HG03354 (cell line): ENCODE data around the gene TMEM245.
A peak's percentile ranks its signal among the peaks of the same experiment; 100 is the strongest.

Experiments used
- ATAC-seq: cut with Tn5 transposase; IDR thresholded peaks from one replicate; pipeline ENCODE4 v1.9.1; 2021; ENCODE audit warnings: mild to moderate bottlenecking; ENCODE audit not compliant: unreplicated experiment, poor library complexity, severe bottlenecking

TMEM245 gene

DNA sequence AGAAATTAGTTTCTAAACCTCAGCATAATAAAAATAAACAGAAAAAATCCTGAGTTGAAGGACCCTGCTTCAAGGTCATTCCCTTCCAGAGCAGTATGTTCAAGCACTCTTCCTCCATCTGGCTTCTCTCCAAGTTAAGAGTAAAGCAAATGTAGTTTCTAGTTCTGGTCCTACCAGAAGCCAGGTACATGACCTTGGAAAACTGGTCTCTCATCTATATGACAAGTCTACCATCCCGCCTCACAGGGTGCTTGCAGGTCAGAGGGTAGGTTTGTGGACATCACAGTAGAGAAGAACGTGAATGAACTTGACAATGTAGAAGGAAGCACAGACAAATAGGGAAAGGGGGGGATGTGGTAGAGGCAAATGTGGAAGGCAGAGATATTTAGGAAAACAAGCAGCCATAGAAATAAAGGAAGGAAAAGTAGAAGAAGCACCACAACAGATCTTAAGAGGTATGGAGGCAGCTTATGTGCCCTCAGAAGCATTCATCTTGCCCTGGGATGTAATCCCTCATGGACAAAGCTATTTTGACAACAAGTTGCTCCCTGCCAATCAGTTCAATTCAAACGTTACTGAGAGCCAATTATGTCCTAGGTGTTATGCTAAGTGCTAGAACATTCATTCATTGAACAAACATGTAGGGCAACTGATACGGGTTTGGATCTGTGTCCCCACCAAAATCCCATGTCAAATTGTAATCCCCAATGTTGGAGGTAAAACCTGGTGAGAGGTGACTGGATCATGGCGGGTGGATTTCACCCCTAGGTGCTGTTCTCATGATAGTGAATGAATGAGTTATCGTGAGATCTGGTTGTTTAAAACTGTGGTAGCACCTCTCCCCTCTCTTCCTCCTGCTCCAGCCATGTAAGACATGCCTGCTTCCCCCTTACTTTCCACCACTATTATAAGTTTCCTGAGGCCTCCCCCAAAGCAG lies 82.7 kb downstream of the TMEM245 start:
- ATAC-seq, result no peak

DNA sequence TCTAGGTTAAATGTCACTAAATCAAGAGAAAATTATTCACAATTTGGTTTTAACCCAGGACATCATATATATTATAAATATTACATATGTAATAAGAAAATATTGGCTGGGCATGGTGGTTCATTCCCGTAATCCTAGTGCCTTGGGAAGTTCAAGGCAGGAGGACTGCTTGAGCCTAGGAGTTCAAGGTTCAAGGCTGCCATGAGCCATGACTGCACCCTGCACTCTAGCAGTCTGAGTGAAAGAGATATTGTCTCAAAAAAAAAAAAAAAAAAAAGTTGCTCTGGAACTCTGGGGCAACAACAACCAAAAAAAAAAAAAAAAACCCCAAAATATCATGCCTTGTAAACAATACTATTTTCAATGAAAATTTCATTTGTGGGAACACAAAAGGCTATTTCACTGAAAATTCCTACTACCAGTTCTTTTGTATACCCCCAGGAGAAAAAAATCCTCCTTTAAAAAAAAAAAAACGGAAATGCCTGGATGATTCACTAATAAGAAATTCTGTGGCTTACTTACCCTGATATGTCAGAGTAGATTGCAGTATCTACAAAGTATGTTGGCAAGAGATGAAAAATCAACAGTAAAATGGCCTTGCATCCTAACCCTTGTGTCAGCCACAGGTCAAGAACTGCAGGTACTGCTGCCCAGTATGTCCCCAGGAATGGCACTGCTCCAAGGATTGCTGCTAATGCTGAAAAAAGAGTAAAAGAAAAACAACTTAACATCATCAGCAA lies 83.9 kb downstream of the TMEM245 start:
- ATAC-seq, result no peak

DNA sequence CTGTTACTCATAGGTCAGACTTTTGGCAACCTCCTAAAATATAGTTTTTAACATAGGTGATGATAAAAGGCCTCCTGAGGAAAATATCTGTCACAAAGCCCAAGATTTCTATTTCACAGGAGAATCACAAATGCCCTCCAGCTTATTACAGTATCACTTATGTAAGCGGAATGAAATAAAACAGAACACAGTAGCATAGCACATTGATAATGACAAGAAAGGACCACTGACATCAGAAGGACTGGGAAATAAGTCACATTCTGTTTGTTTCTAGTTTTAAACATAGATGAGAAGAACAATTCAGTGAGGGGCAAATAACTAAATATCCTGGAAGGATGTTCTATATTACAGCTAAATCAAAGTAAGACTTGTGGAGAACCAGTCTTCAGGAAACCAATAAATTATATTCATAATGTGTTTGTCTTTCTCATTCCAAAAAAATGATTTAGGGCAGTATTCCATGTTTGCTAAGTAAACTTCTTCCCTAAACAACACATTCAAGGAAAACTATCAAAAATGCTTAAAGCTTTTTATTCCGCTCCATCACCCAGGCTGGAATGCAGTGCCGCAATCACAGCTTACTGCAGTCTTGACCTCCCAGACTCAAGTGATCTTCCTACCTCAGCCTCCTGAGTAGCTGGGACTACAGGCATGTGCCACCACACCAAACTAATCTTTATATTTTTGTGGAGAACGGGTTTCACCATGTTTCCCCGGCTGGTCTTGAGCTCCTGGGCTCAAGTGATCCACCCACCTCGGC lies 85.6 kb downstream of the TMEM245 start:
- no peak for ATAC-seq

DNA sequence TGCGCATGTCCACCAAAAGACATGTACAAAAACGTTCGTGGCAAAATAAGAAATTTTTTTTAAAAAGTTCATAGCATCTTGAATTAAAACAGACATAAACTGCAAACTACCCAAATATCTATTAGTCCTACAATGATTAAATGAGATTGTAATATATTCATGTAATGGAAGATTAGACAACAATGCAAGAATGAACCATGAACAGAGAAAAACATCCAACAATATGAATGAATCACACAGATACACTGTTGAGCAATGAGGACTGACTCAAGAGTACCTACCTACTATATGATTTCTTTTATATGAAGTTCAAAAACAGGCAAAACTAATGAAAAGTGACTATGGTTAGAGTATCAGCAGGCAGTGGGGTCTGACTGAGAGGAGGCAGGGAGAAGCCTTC lies 88.5 kb downstream of the TMEM245 start:
- no peak for ATAC-seq

DNA sequence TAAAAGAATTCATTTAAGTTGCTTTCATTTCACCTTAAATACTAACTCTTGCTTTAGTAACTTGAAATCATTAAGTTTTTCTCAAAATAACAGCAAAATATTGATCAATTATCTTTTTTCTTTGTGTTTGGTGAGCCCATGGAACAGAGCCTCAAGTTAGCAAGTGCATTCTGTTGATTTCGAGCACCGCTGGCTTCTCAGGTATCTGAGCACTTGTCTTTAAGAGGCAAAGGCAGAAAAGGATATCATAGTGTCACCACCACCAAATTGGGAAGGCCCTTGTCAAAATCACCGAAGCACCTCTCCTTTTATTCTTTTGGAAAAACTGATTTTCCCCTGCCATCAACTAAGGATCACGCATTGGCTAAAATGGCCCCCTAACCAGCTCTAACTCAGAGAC lies 89.3 kb downstream of the TMEM245 start:
- ATAC-seq, result no peak

DNA sequence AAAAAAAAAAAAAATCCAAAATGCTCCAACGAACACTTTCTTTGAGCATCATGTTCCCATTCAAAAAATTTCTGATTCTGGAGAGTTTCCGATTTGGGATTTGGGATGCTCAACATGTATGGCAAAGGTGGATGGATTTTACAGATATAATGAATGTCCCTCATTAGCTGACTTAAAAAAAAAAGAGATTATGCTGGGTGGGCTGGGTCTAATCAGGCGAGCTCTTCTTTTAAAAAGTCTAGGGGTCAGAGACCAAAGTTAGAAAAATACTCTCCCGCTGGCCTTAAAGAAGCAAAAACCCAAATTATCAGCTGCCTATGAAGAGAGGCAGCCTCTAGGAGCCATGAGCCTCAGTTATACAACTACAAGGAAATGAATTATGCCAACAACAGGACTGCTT lies 91.3 kb downstream of the TMEM245 start:
- no peak for ATAC-seq

DNA sequence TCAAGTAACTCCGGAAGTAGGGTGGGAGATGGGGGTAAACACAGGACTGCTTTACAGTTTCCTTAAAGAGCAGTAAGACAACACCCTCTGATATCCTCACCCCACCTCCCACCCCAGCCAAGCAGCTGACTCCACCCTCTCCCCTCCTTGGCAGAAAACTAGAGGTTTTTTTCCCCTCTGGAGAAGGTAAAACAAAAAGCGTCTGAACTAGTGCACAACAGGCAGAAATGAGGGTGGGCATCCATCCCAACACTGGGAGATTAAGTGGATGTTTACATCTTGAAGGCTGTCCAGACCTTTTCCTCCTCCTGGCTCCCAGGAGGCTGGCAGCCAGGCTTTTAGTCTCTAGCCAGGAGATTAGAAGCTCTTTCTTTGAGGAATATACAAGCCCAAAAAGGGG lies 92.6 kb downstream of the TMEM245 start:
- no peak for ATAC-seq

DNA sequence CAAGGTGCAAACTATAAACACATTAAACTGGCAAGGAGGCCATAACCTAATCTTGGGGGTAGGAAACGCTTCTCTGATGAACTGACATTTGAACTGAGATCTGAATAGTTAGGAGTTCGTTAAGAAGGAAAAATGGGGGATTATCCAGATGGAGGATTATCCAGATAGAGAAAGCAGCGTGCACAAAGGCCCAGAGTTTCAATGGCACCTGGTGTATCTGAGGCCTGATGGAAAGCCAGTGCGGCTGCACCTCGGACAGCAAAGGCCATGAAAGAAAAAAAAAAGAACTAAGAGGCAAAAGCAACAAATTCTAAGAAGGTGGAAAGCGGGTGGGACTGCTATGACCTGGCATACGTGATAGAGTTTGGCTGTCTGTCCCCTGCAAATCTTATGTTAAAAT lies 93.4 kb downstream of the TMEM245 start:
- ATAC-seq, result no peak

DNA sequence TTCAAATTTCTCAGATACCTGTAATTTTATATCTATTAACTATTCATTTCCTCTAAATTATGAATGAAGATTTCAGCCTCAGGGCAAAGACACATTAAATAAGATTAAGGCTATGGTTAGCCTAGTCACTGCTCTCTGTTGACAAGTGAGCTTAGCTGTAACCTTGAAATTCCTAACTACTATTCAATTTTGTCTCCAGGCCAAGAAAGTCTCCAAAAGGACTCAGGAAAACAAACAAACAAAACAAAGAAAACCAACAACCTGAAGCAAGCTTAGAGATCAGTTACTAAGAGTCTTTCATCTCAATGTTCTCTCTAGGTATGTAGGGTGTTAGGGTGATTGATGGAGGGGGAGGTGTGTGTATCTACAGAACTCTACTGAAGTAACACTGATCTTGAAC lies 96.9 kb downstream of the TMEM245 start:
- no peak for ATAC-seq

DNA sequence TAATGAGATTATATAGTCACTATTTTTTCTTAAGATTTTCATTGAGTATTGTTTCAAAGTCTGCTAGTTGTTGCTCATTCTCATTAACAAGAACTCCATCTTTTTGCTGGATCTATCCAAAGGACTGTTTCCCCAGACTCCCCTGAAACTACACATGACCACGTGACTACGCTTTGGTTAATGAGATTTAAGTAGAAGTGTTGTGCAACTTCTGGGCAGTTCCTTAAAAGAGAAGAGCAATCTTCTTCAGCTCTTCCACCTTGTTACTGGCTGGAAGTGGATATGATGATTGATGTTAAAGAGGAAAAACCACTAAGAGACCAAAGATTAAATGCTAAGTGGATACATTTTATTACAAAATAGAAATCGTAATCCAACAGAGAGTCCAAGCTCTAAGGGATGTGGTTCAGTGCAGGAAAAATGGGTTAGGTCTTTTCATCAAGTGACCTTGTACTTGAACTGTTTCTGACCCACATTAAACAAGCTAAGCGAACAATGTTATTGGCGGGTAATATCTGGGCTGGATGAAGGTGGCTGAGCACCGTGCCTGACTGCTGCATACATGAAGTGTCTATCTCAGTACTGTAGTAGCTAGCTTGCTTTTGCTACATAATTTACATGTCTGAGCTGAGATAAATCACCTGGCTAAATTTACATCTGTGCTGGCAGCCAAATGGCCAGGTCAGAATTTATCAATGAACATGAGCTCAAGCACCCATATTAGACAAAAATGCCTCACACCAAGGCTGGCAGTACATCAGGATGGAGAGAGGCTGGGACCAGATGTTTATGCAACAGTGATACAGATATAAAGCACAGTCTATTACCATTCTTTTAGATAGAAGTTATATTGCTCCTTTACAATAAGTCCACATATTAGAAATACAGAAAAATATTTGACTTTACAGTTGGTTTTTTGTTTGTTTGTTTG lies 98.9 kb downstream of the TMEM245 start:
- ATAC-seq, result no peak

DNA sequence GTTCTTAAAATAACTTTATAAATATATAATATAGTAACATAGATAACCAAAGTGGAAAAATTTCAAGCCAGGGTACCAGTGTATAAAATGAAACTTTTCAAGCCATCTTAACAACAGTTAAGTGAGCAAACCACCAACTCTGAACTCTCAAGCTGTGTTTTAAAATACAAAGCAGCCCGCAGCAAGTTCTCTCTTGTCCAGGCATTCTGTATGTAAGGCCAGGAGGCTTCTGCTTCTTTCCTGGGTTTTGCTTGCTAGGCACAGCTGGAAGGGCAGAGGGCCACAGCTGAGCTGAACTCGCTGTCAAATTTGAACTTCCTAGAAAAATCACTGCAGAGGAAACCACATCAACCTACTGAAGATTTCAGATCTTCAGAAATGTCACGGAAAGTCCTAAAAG lies 99.6 kb downstream of the TMEM245 start:
- ATAC-seq, result no peak

DNA sequence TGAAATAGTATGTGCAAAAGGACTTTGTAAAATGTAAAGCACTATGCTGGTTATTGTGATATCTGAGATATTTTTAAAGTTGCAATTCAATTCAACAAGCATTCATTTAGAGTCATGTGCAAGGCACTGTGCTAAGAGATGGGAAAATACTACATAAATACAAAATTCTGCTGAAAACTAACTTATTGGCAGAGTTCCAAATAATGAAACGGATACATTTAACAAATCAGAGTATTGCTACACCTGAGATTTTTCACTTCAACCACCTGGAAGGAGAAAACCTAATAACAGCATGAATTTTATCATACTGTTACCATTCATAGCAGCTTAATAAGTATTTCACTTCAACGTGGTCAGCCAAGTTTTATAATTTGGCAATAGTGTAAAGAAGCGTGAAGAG lies 100.3 kb downstream of the TMEM245 start:
- ATAC-seq, result no peak

DNA sequence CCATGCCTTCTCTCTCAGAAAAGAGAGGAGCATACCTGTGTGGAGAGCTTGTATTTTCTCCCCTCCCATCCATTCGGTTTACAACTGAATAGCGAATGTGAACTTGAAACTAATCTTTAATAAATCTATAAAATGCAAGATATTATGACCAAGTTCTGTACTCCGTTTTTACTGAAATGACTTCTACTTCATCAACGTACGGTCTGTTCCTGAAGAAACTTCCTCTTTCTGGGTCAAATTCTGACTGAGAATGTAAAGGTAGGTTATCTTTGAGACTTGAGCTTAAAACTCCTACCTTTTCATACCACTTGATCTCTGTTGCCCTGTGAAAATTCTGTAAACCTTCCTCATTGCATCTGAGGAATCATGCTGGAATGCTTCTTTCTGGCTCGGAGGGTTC lies 102.3 kb downstream of the TMEM245 start:
- ATAC-seq, result peak; percentile 35

DNA sequence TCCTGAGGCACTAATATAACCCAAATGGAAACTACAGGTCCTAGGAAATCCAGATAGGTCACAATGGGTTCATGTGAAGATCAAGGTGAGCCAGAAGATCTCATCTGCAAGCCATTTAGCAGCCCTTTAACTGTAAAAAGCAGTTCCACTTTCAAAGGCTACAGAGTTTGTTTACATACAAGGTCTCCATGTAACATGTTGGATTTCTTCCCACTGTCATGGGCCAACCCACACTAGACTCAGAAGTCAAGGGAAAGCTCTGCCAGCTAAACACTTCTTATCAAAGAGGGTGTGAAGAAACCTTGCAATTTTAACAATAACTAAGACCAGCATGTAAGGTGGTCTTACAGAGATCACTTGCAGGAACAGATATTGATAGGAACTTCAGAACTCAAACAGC lies 102.7 kb downstream of the TMEM245 start:
- ATAC-seq, result no peak

DNA sequence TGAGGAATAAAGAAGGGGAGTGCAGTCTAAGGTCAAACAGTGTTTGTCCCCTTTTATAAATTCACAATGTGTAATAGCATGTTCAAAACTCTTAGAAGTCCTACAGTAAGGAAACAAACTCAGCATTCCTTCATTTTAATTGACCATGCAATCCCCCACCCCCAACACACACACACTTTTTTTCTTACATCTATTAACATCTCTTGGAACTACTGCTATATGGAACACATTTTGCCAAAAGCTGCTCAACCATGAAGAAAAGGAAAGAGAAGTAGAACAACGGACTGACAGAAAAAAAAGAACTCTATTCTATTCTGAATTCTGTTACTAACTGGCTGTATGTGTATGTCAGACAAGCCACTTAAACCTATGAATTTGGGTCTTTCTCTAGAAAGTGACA lies 103.6 kb downstream of the TMEM245 start:
- ATAC-seq, result no peak

DNA sequence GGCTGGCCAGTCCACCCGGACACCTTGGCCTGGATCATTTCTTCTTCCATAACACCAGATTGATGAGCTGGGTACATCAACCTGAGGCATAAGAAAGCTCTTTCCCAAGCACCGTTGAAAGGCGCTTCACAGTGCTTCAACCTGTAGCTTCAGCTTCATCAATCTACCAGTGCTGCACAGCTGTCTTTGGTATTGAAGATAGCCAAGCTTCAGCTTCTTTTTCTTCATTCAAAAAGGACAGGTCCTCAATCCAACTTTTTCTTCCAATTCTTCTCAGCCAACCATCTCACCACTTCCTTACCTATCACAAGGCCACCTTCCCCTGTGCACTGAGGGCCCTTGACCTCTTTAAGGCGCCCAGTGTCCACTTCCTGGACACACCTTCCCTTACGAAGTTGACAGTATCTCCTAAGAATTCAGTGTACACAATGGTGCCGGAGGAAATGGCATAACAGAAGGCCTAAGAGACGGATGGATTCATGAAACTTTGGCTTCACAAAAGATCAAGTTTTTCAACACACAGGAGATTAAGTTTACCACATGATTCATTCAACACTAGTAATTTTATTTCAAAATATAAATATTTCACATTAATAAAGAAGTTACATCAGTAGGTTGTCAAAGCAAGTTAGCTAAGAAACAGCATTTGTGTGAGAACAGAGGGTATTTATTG lies 105.0 kb downstream of the TMEM245 start:
- ATAC-seq, result no peak

DNA sequence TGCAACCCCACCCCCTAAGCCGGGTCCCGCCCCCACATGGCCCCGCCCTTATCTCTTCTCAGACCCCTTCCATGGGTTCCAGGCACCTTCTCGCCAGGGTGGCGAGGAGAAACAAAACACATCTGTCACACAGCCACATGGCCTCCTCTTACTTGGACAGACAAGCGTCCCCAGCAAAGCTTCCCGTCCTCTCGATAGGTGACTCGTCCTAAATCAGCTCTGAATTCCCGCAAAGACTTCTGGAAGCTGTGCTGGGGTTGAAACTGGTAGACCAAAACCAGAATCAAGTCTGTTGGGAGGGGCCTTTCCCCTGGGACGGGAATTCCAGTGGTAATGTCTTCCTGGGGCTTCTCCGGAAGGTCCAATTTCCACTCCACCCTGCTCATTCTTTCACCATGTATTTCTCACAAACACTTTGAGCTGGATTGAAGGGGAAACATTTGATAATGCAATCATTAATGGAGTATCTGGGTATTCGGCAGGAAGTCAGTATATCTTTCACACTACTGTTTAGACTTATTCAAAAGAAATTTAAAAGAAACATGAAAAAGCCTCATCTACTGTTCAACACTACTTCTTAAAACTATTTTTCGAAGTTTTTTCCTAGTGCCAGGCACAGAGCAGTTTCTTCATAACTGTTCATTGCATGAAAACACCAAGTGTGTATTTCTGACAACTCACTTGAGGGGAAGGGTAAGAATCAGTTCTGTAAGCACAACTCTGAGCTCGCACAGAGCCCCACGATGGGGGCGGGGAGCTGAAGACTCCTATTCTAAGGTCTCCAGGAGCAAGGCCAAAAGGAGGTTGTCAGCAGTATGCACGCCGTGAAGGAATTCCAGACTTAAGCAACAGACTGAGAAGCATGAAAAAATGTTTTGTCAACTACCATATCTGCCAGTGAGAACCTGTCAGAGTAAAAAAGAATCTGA lies 105.8 kb downstream of the TMEM245 start:
- no peak for ATAC-seq
